Activated CD8-positive, alpha-beta T cell treated with anti-CD3 and anti-CD28 coated beads for 36 hours (primary cell): ENCODE results near the gene STAB1. TPM values are rescaled to one million over a fixed set of nuclear protein-coding genes. Genes with fewer than 3 reads are reported as not detected.

Experiments
- ATAC-seq: fragments of 200-7000 bp; cut with Tn5 transposase; one replicate; pipeline ENCODE4 v1.10.0; 2021; ENCODE audit warnings: mild to moderate bottlenecking, moderate library complexity
- CTCF ChIA-PET: fragments of 350-600 bp; sonication (Branson Sonifier 250); formaldehyde crosslinking; loops from one replicate; lab custom pipeline; 2021; ENCODE audit warnings: antibody characterized with exemption; lab: Charles Lee
- POLR2A ChIA-PET: fragments of 350-600 bp; sonication (Branson Sonifier 250); formaldehyde crosslinking; loops from one replicate; lab custom pipeline; 2021; ENCODE audit warnings: antibody characterized with exemption; lab: Charles Lee
- DNase-seq: peaks from one replicate; pipeline ENCODE4 v3.0.0-alpha.2; 2020
- H3K27ac Mint-ChIP-seq: one replicate; pipeline ENCODE4 v1.8.0; 2021; ENCODE audit warnings: mild to moderate bottlenecking, mixed read lengths
- H3K27me3 Mint-ChIP-seq: one replicate; pipeline ENCODE4 v1.8.0; 2021; ENCODE audit warnings: mixed read lengths
- H3K36me3 Mint-ChIP-seq: one replicate; pipeline ENCODE4 v1.8.0; 2021; ENCODE audit warnings: low read depth, mixed read lengths
- H3K4me1 Mint-ChIP-seq: one replicate; pipeline ENCODE4 v1.8.0; 2021; ENCODE audit warnings: low read depth, mixed read lengths
- H3K4me3 Mint-ChIP-seq: one replicate; pipeline ENCODE4 v1.8.0; 2021; ENCODE audit warnings: mild to moderate bottlenecking, moderate library complexity, mixed read lengths
- H3K9me3 Mint-ChIP-seq: one replicate; pipeline ENCODE4 v1.8.0; 2021; ENCODE audit warnings: mixed read lengths
- CTCF ChIP-seq: fragments of 200-600 bp; IDR thresholded peaks from one replicate; pipeline ENCODE4 v1.8.0; 2022; ENCODE audit warnings: antibody characterized with exemption, mild to moderate bottlenecking
- intact Hi-C: fragments of 100-400 bp; cut with micrococcal nuclease; formaldehyde crosslinking; loops from one replicate; pipeline ENCODE4 v1.10.0; 2022
- total RNA-seq, 2 experiments: library from RNA; stranded (reverse); gene quantifications; one replicate each; pipeline ENCODE4 v1.2.3, GENCODE V29; 2021

Gene STAB1
- total RNA-seq, 2 experiments from 2014 or later: 0.09 to 0.20 TPM

DNA sequence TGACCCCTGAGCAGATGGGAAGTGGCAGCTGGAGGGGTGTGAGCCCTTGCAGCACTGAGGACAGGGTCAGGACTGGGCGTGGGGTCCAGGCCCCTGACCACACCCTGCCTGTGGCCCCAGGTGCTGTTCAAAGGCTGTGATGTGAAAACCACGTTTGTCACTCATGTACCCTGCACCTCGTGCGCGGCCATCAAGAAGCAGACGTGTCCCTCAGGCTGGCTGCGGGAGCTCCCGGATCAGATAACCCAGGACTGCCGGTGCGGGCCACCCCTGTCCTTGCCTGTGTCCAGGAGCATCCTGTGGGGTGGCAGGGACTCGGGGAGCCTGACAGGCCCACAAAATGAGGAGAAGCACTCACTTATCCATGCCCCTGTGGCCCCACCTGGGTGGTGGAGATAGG, 5.9 kb downstream of the STAB1 start:
- H3K27ac Mint-ChIP-seq: no peak overlapping the region
- H3K27me3 Mint-ChIP-seq: no peaks in the 10 kb centered on the region
- ATAC-seq: no peak

DNA sequence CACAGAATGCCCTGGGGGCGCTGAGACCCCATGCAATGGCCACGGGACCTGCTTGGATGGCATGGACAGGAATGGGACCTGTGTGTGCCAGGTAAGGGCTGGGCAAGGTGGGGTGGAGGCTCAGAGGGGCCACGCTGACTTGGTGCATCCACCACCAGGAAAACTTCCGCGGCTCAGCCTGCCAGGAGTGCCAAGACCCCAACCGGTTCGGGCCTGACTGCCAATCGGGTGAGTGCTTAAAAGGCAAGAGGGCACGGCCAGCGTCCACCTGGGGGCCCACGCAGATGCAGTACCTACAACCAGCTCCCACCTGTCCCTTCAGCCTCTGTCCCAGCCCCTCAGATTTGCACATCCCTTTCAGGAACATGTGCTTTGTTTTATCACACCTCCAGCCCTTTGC, 6.9 kb downstream of the STAB1 start:
- intact Hi-C loops: no loop called here
- Mint-ChIP-seq H3K27me3 (no peaks in the 10 kb centered on the region), H3K9me3 (no peaks in the 10 kb centered on the region), H3K4me3 (no peak overlapping the region), H3K27ac (no peak overlapping the region), H3K4me1 (no peaks in the 10 kb centered on the region), H3K36me3 (no peaks in the 10 kb centered on the region)
- DNase-seq: no peak
- ATAC-seq: no peak
- no peak for TF ChIP-seq CTCF
- ChIA-PET CTCF (no interaction called here), POLR2A (no interaction called here)

More for the DNA sequence above, 5.9 kb downstream of the STAB1 start:
- Mint-ChIP-seq H3K4me3 (no peak overlapping the region), H3K4me1 (no peaks in the 10 kb centered on the region), H3K36me3 (no peaks in the 10 kb centered on the region), H3K9me3 (no peaks in the 10 kb centered on the region)
- ChIA-PET POLR2A (no interaction called here), CTCF (no interaction called here)
- no peak for DNase-seq
- intact Hi-C loops: no loop called here
- no peak for TF ChIP-seq CTCF

GRCh38 chr3:52502808-52503350, 7.7 kb downstream of the STAB1 start:
- Mint-ChIP-seq H3K4me1 (no peaks in the 10 kb centered on the region), H3K27ac (no peak overlapping the region), H3K27me3 (no peaks in the 10 kb centered on the region), H3K36me3 (no peaks in the 10 kb centered on the region), H3K9me3 (no peaks in the 10 kb centered on the region), H3K4me3 (no peak overlapping the region)
- DNase-seq (no peak), ATAC-seq (no peak)
- intact Hi-C loops: no loop called here
- ChIA-PET CTCF (no interaction called here), POLR2A (no interaction called here)
- no peak for TF ChIP-seq CTCF

- Mint-ChIP-seq H3K9me3 (no peaks in the 10 kb centered on the region), H3K4me1 (no peaks in the 10 kb centered on the region), H3K4me3 (no peak overlapping the region), H3K27me3 (no peaks in the 10 kb centered on the region), H3K36me3 (no peaks in the 10 kb centered on the region), H3K27ac (no peak overlapping the region)
- DNase-seq: no peak
- POLR2A ChIA-PET: interaction anchor here (0.5 kb wide), 1 partner anchor 8 kb away, joined by 3 read pairs; the partner anchor contains the start of gene STAB1
- CTCF ChIA-PET: no interaction called here
- TF ChIP-seq CTCF: no peak
- intact Hi-C loops: no loop called here
- ATAC-seq: no peak
Observed at GRCh38 chr3:52503788-52504424, 8.8 kb downstream of the STAB1 start.

- Mint-ChIP-seq H3K36me3 (no peaks in the 10 kb centered on the region), H3K27ac (no peak overlapping the region), H3K4me1 (no peaks in the 10 kb centered on the region), H3K4me3 (no peak overlapping the region), H3K27me3 (no peaks in the 10 kb centered on the region), H3K9me3 (no peaks in the 10 kb centered on the region)
- ChIA-PET CTCF (no interaction called here), POLR2A (interaction anchor here (0.5 kb wide), 1 partner anchor 224 kb away, joined by 3 read pairs; no protein-coding TSS in a partner anchor)
- no peak for DNase-seq
- no peak for TF ChIP-seq CTCF
- intact Hi-C loops: no loop called here
- ATAC-seq: no peak
Observed at GRCh38 chr3:52504977-52505376, 9.8 kb downstream of the STAB1 start.
